ENCODE data around the gene PPP4R2.

GRCh38 chr3:72996473-72997333 lies at the start of gene PPP4R2:
- no peak for TF ChIP-seq CTCF (IDR thresholded peaks at IDR 0.05)
- TF ChIP-seq ZFX (IDR thresholded peaks at IDR 0.05; ENCODE audit: borderline replicate concordance) = no peak

All from 22Rv1 (cell line).